IMR-90 (cell line): ENCODE results near the gene THRAP3. TPM values are rescaled to one million over a fixed set of nuclear protein-coding genes. Genes with fewer than 3 reads are reported as not detected.

Experiments used
- ATAC-seq: fragments of 200-7000 bp; cut with Tn5 transposase; 2 replicates; pipeline ENCODE4 v1.9.1; 2020; ENCODE audit warnings: low read depth, mild to moderate bottlenecking, moderate library complexity
- BruUV-seq: library from RNA; stranded (reverse); fragments of 400-500 nt; replicated peaks from 2 replicates; lab custom pipeline; 2021; lab: Mats Ljungman, UMichigan
- CTCF ChIA-PET: fragments of 300-600 bp; formaldehyde crosslinking; extraction: SDS; loops from one replicate; lab custom pipeline; 2021; ENCODE audit warnings: antibody characterized with exemption; lab: Yijun Ruan, JAX
- POLR2A ChIA-PET: fragments of 300-600 bp; sonication (Branson Sonifier 250); formaldehyde crosslinking; loops from one replicate; lab custom pipeline; 2022; ENCODE audit warnings: antibody characterized with exemption; ENCODE audit not compliant: unreplicated experiment; lab: Charles Lee
- DNase-seq: peaks from one replicate; pipeline ENCODE4 v3.0.0; 2013
- H2AFZ ChIP-seq: replicated peaks from 2 replicates; pipeline ENCODE3; 2013; ENCODE audit warnings: low read length, mild to moderate bottlenecking; ENCODE audit not compliant: poor library complexity
- H2AK5ac ChIP-seq: 2 replicates; pipeline ENCODE4 v1.6.1; 2013; ENCODE audit warnings: low read depth, low read length, inconsistent platforms
- H2AK9ac ChIP-seq: replicated peaks from 2 replicates; pipeline ENCODE3; 2013; ENCODE audit warnings: mild to moderate bottlenecking, low read depth, low read length, moderate library complexity; ENCODE audit not compliant: poor library complexity
- H2BK120ac ChIP-seq: 2 replicates; pipeline ENCODE4 v1.6.1; 2013; ENCODE audit warnings: low read depth, low read length, inconsistent platforms
- H2BK15ac ChIP-seq: 3 replicates; pipeline ENCODE4 v1.6.1; 2013; ENCODE audit warnings: low read depth, low read length, inconsistent platforms
- H2BK20ac ChIP-seq: 2 replicates; pipeline ENCODE4 v1.6.1; 2013; ENCODE audit warnings: low read depth, mild to moderate bottlenecking, inconsistent platforms, low read length, moderate library complexity
- H2BK5ac ChIP-seq: 2 replicates; pipeline ENCODE4 v1.6.1; 2013; ENCODE audit warnings: mild to moderate bottlenecking, low read depth, low read length, inconsistent platforms; ENCODE audit not compliant: poor library complexity, severe bottlenecking
- H3K14ac ChIP-seq: replicated peaks from 2 replicates; pipeline ENCODE4 v1.6.1; 2013; ENCODE audit warnings: low read depth, low read length, inconsistent platforms
- H3K18ac ChIP-seq: 2 replicates; pipeline ENCODE4 v1.6.1; 2013; ENCODE audit warnings: low read depth, low read length, control low read depth
- H3K23ac ChIP-seq: 2 replicates; pipeline ENCODE4 v1.6.1; 2013; ENCODE audit warnings: low read depth, low read length, inconsistent platforms
- H3K27ac ChIP-seq: 2 replicates; pipeline ENCODE4 v1.5.1; 2013; ENCODE audit warnings: mild to moderate bottlenecking, control low read depth, low read length; ENCODE audit not compliant: insufficient read depth
- H3K27me3 ChIP-seq: 2 replicates; pipeline ENCODE4 v1.6.1; 2013; ENCODE audit warnings: low read length; ENCODE audit not compliant: control insufficient read depth, insufficient read depth
- H3K36me3 ChIP-seq: 2 replicates; pipeline ENCODE4 v1.6.1; 2013; ENCODE audit warnings: low read length, mixed read lengths; ENCODE audit not compliant: control insufficient read depth, insufficient read depth
- H3K4ac ChIP-seq: 2 replicates; pipeline ENCODE4 v1.6.1; 2013; ENCODE audit warnings: low read depth, low read length, inconsistent platforms
- H3K4me1 ChIP-seq: 2 replicates; pipeline ENCODE4 v1.6.1; 2013; ENCODE audit warnings: low read length, mixed read lengths; ENCODE audit not compliant: control insufficient read depth, insufficient read depth
- H3K4me2 ChIP-seq: 2 replicates; pipeline ENCODE4 v1.6.1; 2013; ENCODE audit warnings: low read depth, mild to moderate bottlenecking, control low read depth, low read length, moderate library complexity
- H3K4me3 ChIP-seq: 2 replicates; pipeline ENCODE4 v1.5.1; 2013; ENCODE audit warnings: low read depth, mild to moderate bottlenecking, control low read depth, low read length, moderate library complexity; ENCODE audit not compliant: insufficient read depth
- H3K56ac ChIP-seq: 2 replicates; pipeline ENCODE4 v1.6.1; 2013; ENCODE audit warnings: low read length, inconsistent platforms; ENCODE audit not compliant: insufficient read depth; ENCODE audit errors: extremely low read depth
- H3K79me1 ChIP-seq, 2 experiments: 2 replicates each; pipeline ENCODE4 v1.6.1; 2013; ENCODE audit warnings: low read length in 2 of 2, inconsistent platforms in 1 of 2, low read depth in 1 of 2
- H3K9ac ChIP-seq: 2 replicates; pipeline ENCODE4 v1.6.1; 2013; ENCODE audit warnings: low read depth, low read length, control low read depth
- H3K9me1 ChIP-seq: 2 replicates; pipeline ENCODE4 v1.6.1; 2013; ENCODE audit warnings: low read length, inconsistent platforms; ENCODE audit not compliant: insufficient read depth
- H3K9me3 ChIP-seq: 2 replicates; pipeline ENCODE4 v1.6.1; 2013; ENCODE audit warnings: low read length; ENCODE audit not compliant: control insufficient read depth, insufficient read depth
- H4K20me1 ChIP-seq: 2 replicates; pipeline ENCODE4 v1.6.1; 2013; ENCODE audit warnings: low read length, inconsistent platforms; ENCODE audit not compliant: insufficient read depth
- H4K5ac ChIP-seq: 2 replicates; pipeline ENCODE4 v1.6.1; 2013; ENCODE audit warnings: mild to moderate bottlenecking, low read depth, low read length, control low read depth
- H4K8ac ChIP-seq, 2 experiments: 2 replicates each; pipeline ENCODE4 v1.6.1; 2013; ENCODE audit warnings: low read depth in 2 of 2, low read length in 2 of 2, control low read depth in 1 of 2, inconsistent platforms in 1 of 2
- H4K91ac ChIP-seq: 2 replicates; pipeline ENCODE4 v1.6.1; 2013; ENCODE audit warnings: low read depth, low read length, inconsistent platforms; ENCODE audit not compliant: insufficient read depth
- CEBPB ChIP-seq: IDR thresholded peaks from 2 replicates; pipeline ENCODE4 v1.6.1; 2012; ENCODE audit warnings: low read depth, low read length, improper control_type of control experiment
- POLR2A ChIP-seq: IDR thresholded peaks from 2 replicates; pipeline ENCODE4 v1.6.1; 2012; ENCODE audit warnings: mild to moderate bottlenecking, low read depth, low read length
- WGBS, 2 experiments: methylation state at CpG; one replicate each; pipeline versions ENCODE4 v1.1.5 to v1.1.7; 2013; ENCODE audit warnings: missing lambda C conversion rate in 2 of 2; ENCODE audit not compliant: insufficient read length in 1 of 2; ENCODE audit errors: extremely low coverage in 2 of 2; 5-methylcytosine and 5-hydroxymethylcytosine counted together
- dilution Hi-C: fragments of 300-500 bp; cut with HindIII; formaldehyde crosslinking; loops from one replicate; pipeline ENCODE4 v1.14.3; 2018; ENCODE audit warnings: low sequenced_read_pairs; ENCODE audit not compliant: unreplicated experiment
- in situ Hi-C: fragments of 300-500 bp; cut with MboI; formaldehyde crosslinking; loops from 3 replicates; pipeline ENCODE4 v1.14.3; 2019; ENCODE audit warnings: low sequenced_read_pairs, inconsistent platforms, mixed read lengths
- intact Hi-C: fragments of 100-400 bp; cut with micrococcal nuclease; formaldehyde crosslinking; loops from 2 replicates; pipeline ENCODE4 v1.10.0; 2022
- polyA plus RNA-seq, 3 experiments: library from polyadenylated mRNA; depleted of rRNA; stranded (reverse); fragments of >200 nt; gene quantifications; 2 replicates each; pipeline ENCODE4 v1.2.3, GENCODE V29; 2012; ENCODE audit warnings: low replicate concordance in 1 of 3
- total RNA-seq: library from RNA; depleted of rRNA; stranded (reverse); fragments of >200 nt; gene quantifications from 2 replicates; pipeline ENCODE4 v1.2.3, GENCODE V29; 2012

THRAP3 gene
- total and polyA plus RNA-seq, 2 of the 4 experiments (the other 2 are of a cell fraction), result 60.6 to 66.5 TPM

DNA sequence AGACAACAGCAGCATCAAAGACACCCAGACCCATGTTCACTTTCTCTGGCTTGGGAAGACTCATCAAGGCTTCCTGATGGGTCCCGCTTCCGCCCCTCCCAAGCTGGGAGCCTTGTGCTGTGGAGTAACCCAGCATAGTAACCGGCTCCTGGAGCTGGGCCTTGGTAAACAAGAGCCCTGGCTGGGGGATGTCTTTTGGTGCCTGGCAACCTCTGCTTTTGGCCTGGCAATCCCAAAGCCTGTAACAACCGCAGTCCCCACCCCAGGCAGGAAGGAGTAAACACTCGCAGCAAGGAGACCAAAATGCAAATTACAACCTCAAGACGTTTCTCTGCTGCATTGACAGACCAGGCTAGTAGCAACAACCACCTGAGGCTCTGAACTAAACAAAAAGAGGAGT lies 16.9 kb upstream of the THRAP3 start:
- ATAC-seq, result peak; percentile 18; the same call in 1 of the 2 replicates
- Histone ChIP-seq H3K9ac (no peak overlapping the region), H3K4me3 (no peak overlapping the region), H4K5ac (no peak overlapping the region), H3K36me3 (no peaks in the 10 kb centered on the region), H4K20me1 (no peaks in the 10 kb centered on the region), H3K27ac (no peak overlapping the region), H2AFZ (peak overlapping the region; percentile 78), H3K4me1 (peaks cover 11% of the 10 kb centered on the region), H2BK15ac (no peak overlapping the region), H3K23ac (no peak overlapping the region), H2BK20ac (peak overlapping the region; percentile 21; the same call in 1 of the 2 replicates), H3K9me3 (no peaks in the 10 kb centered on the region), H2BK5ac (no peak overlapping the region), H3K14ac (no peak overlapping the region), H2AK5ac (no peak overlapping the region; the same call in 1 of the 2 replicates), H3K4me2 (no peak overlapping the region), H4K8ac (peak overlapping the region in 1 of 2 experiments; percentile 29; a peak in 1 of 4 replicates), H3K18ac (no peak overlapping the region), H4K91ac (no peak overlapping the region), H3K56ac (no peak overlapping the region), H2AK9ac (peak overlapping the region; percentile 72), H3K9me1 (peaks cover 9% of the 10 kb centered on the region), H3K27me3 (no peaks in the 10 kb centered on the region), H3K4ac (no peak overlapping the region), H2BK120ac (no peak overlapping the region), H3K79me1 (no peaks in the 10 kb centered on the region)
- POLR2A ChIA-PET, result no interaction called here
- TF ChIP-seq POLR2A, result no peak
- no peak for TF ChIP-seq CEBPB
- CTCF ChIA-PET, result no interaction called here
- intact Hi-C loops (no loop called here), in situ Hi-C loops (no loop called here), dilution Hi-C loops (no loop called here)
- DNase-seq, result peak; percentile 34
- WGBS, 2 experiments, result 20% methylated on average over 1 of the region's 6 CpGs; no CpG with 5 or more reads in 1 of the 2 experiments
- BruUV-seq, result no TSS peak
